ENCODE data around the gene FGGY. TPM values are rescaled to one million over a fixed set of nuclear protein-coding genes. Genes with fewer than 3 reads are reported as not detected.

Gene FGGY
- total RNA-seq, 1 experiment from 2014 or later: 6.4 TPM

DNA sequence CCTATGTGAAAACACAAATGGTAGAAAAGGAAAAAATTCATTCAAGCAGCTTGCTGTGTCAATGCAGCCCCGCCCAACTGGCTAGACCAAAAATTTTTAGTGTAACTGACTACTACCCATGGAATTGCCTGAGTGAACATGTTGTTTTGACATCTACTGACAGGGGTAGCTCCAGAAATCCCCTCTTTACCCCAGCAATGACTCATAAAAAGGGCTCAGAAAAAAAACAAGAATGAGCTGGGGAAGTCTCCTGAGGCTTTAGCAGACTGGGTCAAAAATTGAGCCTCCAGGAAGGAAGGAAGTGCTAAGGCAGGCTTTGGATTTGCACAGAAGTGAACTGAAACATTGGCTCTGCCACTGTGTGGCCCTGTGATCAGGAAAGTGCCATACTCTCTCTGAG is 24.4 kb upstream of the FGGY start:
- POLR2A ChIA-PET: no interaction called here
- Mint-ChIP-seq H3K4me1 (ENCODE audit: low read depth, unreplicated experiment) (no peaks in the 10 kb centered on the region), H3K4me3 (ENCODE audit: unreplicated experiment) (no peak overlapping the region), H3K27me3 (ENCODE audit: insufficient read depth, unreplicated experiment) (peaks cover 4% of the 10 kb centered on the region), H3K9me3 (ENCODE audit: unreplicated experiment) (no peaks in the 10 kb centered on the region), H3K36me3 (ENCODE audit: insufficient read depth, unreplicated experiment) (no peaks in the 10 kb centered on the region), H3K27ac (ENCODE audit: unreplicated experiment) (no peak overlapping the region)
- H3K4me1 ChIP-seq: no peaks in the 10 kb centered on the region
- no peak overlapping the region for H3K4me3 ChIP-seq (ENCODE audit: low read depth, low read length)
- no peak for DNase-seq
- no TSS peak for BruUV-seq (replicated peaks)
- TF ChIP-seq, protein P1, sequence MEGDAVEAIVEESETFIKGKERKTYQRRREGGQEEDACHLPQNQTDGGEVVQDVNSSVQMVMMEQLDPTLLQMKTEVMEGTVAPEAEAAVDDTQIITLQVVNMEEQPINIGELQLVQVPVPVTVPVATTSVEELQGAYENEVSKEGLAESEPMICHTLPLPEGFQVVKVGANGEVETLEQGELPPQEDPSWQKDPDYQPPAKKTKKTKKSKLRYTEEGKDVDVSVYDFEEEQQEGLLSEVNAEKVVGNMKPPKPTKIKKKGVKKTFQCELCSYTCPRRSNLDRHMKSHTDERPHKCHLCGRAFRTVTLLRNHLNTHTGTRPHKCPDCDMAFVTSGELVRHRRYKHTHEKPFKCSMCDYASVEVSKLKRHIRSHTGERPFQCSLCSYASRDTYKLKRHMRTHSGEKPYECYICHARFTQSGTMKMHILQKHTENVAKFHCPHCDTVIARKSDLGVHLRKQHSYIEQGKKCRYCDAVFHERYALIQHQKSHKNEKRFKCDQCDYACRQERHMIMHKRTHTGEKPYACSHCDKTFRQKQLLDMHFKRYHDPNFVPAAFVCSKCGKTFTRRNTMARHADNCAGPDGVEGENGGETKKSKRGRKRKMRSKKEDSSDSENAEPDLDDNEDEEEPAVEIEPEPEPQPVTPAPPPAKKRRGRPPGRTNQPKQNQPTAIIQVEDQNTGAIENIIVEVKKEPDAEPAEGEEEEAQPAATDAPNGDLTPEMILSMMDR (IDR thresholded peaks at IDR 0.05; ENCODE audit: insufficient read depth in 1 of 2, low read depth in 1 of 2, low read length in 1 of 2, severe bottlenecking in 1 of 2, unreplicated experiment in 1 of 2): no peak
- no peaks in the 10 kb centered on the region for H3K36me3 ChIP-seq (ENCODE audit: control insufficient read depth, insufficient read depth, low read length)
- intact Hi-C loops (cut with micrococcal nuclease; ENCODE audit: unreplicated experiment): no loop called here
- CTCF ChIA-PET: no interaction called here
- no peaks in the 10 kb centered on the region for H3K9me3 ChIP-seq
- no peaks in the 10 kb centered on the region for H3K27me3 ChIP-seq (replicated peaks; ENCODE audit: control insufficient read depth, insufficient read depth, low read length)

DNA sequence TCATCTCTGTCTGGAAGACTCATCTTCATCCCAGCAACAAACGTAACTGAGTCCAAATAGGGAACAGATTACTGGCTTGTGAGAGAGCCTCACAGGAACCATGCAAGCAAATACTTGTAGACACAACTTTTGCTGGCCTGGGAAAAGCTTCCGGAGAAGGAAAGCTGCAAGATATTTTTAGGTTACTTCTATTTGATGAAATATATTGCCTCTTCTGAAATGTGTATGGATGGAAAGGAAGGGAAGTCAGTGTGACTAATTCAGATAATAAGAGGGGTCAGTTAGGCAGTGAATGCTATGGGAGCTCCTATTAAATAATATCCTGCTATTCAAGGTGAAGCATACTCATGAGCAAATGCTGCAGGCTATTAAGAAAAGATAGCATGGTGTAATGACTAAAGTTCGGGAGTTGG is 20.4 kb upstream of the FGGY start:
- Mint-ChIP-seq H3K4me1 (ENCODE audit: low read depth, unreplicated experiment) (no peaks in the 10 kb centered on the region), H3K36me3 (ENCODE audit: insufficient read depth, unreplicated experiment) (no peaks in the 10 kb centered on the region), H3K27ac (ENCODE audit: unreplicated experiment) (no peak overlapping the region), H3K27me3 (ENCODE audit: insufficient read depth, unreplicated experiment) (no peaks in the 10 kb centered on the region), H3K4me3 (ENCODE audit: unreplicated experiment) (no peak overlapping the region), H3K9me3 (ENCODE audit: unreplicated experiment) (no peaks in the 10 kb centered on the region)
- intact Hi-C loops (cut with micrococcal nuclease; ENCODE audit: unreplicated experiment): no loop called here
- BruUV-seq (replicated peaks): no TSS peak
- no peak overlapping the region for H3K4me3 ChIP-seq (ENCODE audit: low read depth, low read length)
- ChIA-PET CTCF (no interaction called here), POLR2A (no interaction called here)
- TF ChIP-seq, protein P1 (IDR thresholded peaks at IDR 0.05; ENCODE audit: insufficient read depth in 1 of 2, low read depth in 1 of 2, low read length in 1 of 2, severe bottlenecking in 1 of 2, unreplicated experiment in 1 of 2): no peak
- no peak for DNase-seq
- H3K27me3 ChIP-seq (replicated peaks; ENCODE audit: control insufficient read depth, insufficient read depth, low read length): no peaks in the 10 kb centered on the region
- H3K9me3 ChIP-seq: no peaks in the 10 kb centered on the region
- no peaks in the 10 kb centered on the region for H3K36me3 ChIP-seq (ENCODE audit: control insufficient read depth, insufficient read depth, low read length)
- H3K4me1 ChIP-seq: no peaks in the 10 kb centered on the region

DNA sequence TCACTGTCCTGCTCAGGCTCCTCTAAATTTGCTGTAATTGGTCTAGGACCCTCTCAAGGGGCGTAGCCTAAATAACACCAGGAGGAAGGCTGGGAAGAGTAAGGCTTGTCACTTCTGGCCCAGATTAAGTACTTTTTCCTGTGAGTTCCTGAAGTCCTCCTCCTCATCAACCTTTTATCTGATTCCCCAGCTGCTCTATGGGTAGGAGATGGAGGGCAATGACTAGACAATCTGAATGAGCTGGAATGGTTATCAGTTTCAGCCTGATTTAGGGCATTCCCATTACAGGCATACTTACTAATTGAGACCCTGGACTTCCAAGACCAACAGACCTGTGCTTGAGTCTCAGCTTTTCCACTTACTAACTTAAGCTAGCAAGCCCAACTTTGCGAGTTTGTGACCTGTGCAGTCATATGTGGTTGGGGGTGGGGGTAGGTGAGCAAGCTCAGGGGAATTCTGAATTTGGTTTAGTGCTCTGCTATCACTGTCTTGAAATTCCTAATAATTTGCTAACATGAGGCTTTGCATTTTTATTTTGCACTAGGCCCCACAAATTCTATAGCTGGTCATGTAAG is 18.0 kb upstream of the FGGY start:
- no peaks in the 10 kb centered on the region for H3K27me3 Mint-ChIP-seq (ENCODE audit: insufficient read depth, unreplicated experiment)
- intact Hi-C loops (cut with micrococcal nuclease; ENCODE audit: unreplicated experiment): no loop called here

More for the DNA sequence above, 18.0 kb upstream of the FGGY start:
- Mint-ChIP-seq H3K9me3 (ENCODE audit: unreplicated experiment) (no peaks in the 10 kb centered on the region), H3K4me1 (ENCODE audit: low read depth, unreplicated experiment) (no peaks in the 10 kb centered on the region), H3K36me3 (ENCODE audit: insufficient read depth, unreplicated experiment) (no peaks in the 10 kb centered on the region), H3K4me3 (ENCODE audit: unreplicated experiment) (no peak overlapping the region), H3K27ac (ENCODE audit: unreplicated experiment) (no peak overlapping the region)
- TF ChIP-seq, protein P1 (IDR thresholded peaks at IDR 0.05; ENCODE audit: insufficient read depth in 1 of 2, low read depth in 1 of 2, low read length in 1 of 2, severe bottlenecking in 1 of 2, unreplicated experiment in 1 of 2): no peak
- ChIA-PET CTCF (no interaction called here), POLR2A (no interaction called here)
- no peaks in the 10 kb centered on the region for H3K4me1 ChIP-seq
- H3K9me3 ChIP-seq: no peaks in the 10 kb centered on the region
- H3K27me3 ChIP-seq (replicated peaks; ENCODE audit: control insufficient read depth, insufficient read depth, low read length): no peaks in the 10 kb centered on the region
- H3K36me3 ChIP-seq (ENCODE audit: control insufficient read depth, insufficient read depth, low read length): no peaks in the 10 kb centered on the region
- no TSS peak for BruUV-seq (replicated peaks)
- DNase-seq: no peak
- no peak overlapping the region for H3K4me3 ChIP-seq (ENCODE audit: low read depth, low read length)

Data from Caco-2 (cell line).